Glomerular endothelial cell (primary cell): ENCODE results near the gene COTL1. TPM values are rescaled to one million over a fixed set of nuclear protein-coding genes. Genes with fewer than 3 reads are reported as not detected.

Source experiments
- total RNA-seq: library from RNA; depleted of rRNA; stranded (reverse); fragments of >200 nt; gene quantifications from 2 replicates; pipeline ENCODE4 v1.2.3, GENCODE V29; 2015

The COTL1 gene
- total RNA-seq, 1 donor from 2014 or later = 311 TPM

Other genes starting within 250 kb of the COTL1 start
- 0.10 TPM in 1 of 2 replicates, not detected in the other for gene ATP2C2, start 249.5 kb downstream of the COTL1 start, total RNA-seq
- 27.4 and 32.6 TPM in 2 replicates for gene MEAK7, start 113.4 kb downstream of the COTL1 start, total RNA-seq
- 47.5 and 51.6 TPM in 2 replicates for gene KLHL36, start 30.4 kb upstream of the COTL1 start, total RNA-seq
- gene USP10, start 81.9 kb upstream of the COTL1 start, total RNA-seq = 52.6 and 70.8 TPM in 2 replicates
- 9.9 and 19.0 TPM in 2 replicates for gene CRISPLD2, start 201.9 kb upstream of the COTL1 start, total RNA-seq